Caki2 (cell line): ENCODE measurements around the gene EHD2. TPM values are rescaled to one million over a fixed set of nuclear protein-coding genes. Genes with fewer than 3 reads are reported as not detected.
"Not testable (repeated sequence)": the region's sequence is repeated elsewhere in the genome, so short reads cannot be mapped to it uniquely, and the experiment has no call there.

ENCODE experiments used
- DNase-seq: peaks from one replicate; pipeline ENCODE4 v3.0.0-alpha.2; 2015; ENCODE audit warnings: low read depth
- in situ Hi-C: cut with HindIII; loops from 2 replicates; pipeline ENCODE4 v1.10.0; 2016; ENCODE audit warnings: low sequenced_read_pairs, low pct_unique_long_range_greater_than_20kb, mixed read lengths
- total RNA-seq: library from RNA; depleted of rRNA; stranded (reverse); fragments of >200 nt; shearing (Covaris generic); gene quantifications from 2 replicates; pipeline ENCODE4 v1.2.3, GENCODE V29; 2014; ENCODE audit warnings: low replicate concordance

Gene EHD2
- total RNA-seq, 1 experiment from 2014 or later, result 12.4 TPM

GRCh38 chr19:47704024-47704423 lies 9.2 kb upstream of the EHD2 start:
- in situ Hi-C loops, result no loop called here
- no peak for DNase-seq

DNA sequence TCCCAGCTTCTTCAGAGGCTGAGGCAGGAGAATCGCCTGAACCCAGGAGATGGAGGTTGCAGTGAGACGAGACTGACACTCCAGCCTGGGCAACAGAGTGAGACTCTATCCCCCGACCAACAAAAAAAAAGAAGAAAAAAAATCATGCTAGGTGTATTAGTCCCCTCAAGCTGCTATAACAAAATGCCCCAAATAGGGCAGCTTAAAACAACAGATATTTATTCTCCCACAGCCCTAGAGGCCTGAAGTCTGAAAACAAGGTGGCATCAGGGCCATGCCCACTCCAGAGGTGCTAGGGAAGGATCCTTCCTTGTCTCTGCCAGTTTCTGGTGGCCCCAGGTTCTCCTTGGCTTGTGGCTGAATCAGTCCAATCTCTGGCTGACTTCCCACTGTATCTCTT lies 8.6 kb upstream of the EHD2 start:
- in situ Hi-C loops, result no loop called here
- DNase-seq, result no peak

DNA sequence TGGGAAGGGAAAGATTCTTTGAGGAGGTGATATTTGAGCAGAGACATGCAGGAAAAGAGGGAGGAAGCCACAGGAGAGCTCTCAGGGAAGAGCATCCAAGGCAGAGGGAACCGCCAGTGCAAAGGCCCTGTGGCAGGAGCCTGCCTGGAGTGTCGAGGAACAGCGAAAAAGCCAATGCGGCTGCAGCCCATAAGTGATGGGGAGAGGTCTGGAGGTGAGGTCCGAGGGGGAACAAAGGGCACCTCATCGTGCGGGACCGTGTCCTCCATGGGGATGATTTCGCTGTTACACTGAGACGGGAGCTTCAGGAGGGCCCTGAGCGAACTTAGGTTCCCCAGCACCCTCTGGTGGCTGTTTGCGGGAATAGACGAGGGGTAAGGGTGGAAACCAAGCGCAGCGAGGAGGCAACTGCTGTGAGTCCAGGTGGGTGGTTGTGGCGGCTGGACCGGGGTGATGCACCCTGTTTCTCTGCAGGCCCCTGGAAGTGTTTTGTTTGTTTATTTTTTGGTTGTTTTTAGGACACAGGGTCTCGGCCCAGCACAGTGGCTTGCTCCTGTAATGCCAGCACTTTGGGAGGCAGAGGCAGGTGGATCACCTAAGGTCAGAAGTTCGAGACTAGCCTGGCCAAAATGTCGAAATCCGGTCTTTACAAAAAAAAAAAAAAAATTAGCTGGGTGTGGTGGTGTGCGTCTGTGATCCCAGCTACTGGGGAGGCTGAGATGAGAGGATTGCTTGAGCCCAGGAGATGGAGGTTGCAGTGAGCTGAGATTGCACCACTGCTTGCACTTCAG lies 5.9 kb upstream of the EHD2 start:
- in situ Hi-C loops, result no loop called here
- DNase-seq, result peak; percentile 41

- in situ Hi-C loops, result no loop called here
- no peak for DNase-seq
Measured at GRCh38 chr19:47711652-47712242, 1.5 kb upstream of the EHD2 start.

- in situ Hi-C loops, result no loop called here
- DNase-seq, result peak; percentile 30
Measured at GRCh38 chr19:47714339-47714738, 1.1 kb downstream of the EHD2 start.

DNA sequence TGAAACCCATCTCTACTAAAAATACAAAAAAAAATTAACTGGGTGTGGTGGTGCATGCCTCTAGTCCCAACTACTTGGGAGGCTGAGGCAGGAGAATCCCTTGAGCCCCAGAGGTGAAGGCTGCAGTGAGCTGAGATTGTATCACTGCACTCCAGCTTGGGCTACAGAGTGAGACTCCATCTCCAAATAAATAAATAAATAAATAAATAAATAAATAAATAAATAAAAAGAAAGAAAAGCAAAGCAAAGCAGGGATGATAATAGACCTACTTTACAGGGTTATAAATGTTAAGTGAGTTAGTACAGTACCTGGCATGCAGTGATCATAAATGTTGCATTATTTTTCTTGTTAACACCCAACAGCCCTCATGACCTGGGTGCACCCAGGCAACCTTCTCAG lies 1.6 kb downstream of the EHD2 start:
- in situ Hi-C loops, result not testable (repeated sequence)

DNA sequence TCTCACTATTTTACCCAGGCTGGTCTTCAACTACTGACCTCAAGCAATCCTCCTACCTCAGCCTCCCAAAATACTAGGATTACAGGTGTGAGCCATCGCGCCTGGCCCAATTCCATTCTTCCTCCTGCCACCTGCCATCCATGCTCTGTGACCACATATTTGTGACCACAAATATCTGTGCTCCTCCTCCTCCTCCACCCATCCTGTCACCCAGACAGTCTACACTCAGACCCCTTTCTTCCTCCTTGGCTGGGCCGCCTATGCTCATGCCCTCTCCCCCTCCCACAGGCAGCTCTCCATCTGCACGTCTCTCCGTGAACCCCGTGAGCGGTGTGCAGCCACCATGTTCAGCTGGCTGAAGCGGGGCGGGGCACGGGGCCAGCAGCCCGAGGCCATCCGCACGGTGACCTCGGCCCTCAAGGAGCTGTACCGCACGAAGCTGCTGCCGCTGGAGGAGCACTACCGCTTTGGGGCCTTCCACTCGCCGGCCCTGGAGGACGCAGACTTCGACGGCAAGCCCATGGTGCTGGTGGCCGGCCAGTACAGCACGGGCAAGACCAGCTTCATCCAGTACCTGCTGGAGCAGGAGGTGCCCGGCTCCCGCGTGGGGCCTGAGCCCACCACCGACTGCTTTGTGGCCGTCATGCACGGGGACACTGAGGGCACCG lies 3.2 kb downstream of the EHD2 start:
- no peak for DNase-seq
- in situ Hi-C loops, result no loop called here

More for the DNA sequence above, 1.6 kb downstream of the EHD2 start:
- not testable (repeated sequence) for DNase-seq

GRCh38 chr19:47718415-47719046 lies 5.3 kb downstream of the EHD2 start:
- DNase-seq, in situ Hi-C loops: not testable (repeated sequence)

DNA sequence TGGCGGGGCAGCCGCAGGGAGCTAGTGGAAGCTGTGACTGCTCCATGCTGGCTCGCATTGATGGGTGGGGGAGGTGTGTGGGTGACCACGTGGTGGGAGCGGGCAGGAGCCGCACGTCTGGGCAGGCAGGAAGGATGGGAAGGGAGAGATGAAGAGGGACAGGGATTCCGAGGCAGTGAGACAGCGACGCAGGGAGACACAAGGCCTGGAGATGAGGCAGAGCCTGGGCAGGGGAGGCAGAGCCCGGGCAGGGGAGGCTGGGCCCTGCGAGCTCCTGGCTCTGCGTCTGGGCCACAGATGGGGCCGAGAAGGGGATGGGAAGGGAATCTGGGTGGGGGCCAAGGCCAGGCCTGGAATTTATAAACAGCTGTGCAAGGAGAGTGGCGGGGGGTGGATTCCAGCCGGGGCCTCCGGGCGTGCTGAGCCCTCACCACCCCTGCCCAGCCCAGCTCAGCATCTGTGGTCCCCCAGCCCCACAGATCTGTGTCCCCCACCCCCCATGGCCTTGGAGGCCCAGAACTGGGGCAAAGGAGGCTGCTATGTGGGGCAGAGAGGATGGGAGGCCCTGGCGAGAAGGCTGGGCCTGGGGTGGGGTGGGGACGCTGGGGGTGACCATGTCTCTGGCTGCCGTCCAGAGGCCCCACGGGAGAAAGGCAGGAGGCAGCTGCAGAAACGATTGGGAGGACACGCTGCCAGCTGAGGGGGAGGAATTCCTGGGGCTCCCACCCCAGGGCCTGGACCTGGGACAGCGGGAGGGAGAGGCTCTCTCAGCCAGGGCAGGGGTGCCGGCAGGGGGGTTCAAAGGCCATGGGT lies 6.0 kb downstream of the EHD2 start:
- peak; percentile 64 for DNase-seq
- in situ Hi-C loops, result no loop called here

- in situ Hi-C loops, result no loop called here
- no peak for DNase-seq
Measured at GRCh38 chr19:47720669-47721422, 7.6 kb downstream of the EHD2 start.

DNA sequence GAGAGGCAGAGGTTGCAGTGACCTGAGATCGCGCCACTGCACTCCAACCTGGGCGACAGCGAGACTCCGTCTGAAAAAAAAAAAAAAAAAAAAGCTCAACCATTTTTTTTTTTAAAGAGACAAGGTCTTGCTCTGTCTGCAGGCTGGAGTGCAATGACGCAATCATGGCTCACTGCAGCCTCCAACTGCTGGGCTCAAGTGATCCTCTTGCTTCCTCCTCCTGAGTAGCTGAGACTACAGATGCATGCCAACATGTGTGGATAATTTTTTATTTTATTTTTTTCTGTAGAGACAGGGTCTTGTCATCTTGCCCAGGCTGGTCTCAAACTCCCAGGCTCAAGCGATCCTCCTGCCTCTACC lies 10.3 kb downstream of the EHD2 start:
- peak; percentile 85 for DNase-seq
- in situ Hi-C loops, result no loop called here

- no peak for DNase-seq
- in situ Hi-C loops, result no loop called here
Measured at GRCh38 chr19:47725759-47726401, 12.7 kb downstream of the EHD2 start.

DNA sequence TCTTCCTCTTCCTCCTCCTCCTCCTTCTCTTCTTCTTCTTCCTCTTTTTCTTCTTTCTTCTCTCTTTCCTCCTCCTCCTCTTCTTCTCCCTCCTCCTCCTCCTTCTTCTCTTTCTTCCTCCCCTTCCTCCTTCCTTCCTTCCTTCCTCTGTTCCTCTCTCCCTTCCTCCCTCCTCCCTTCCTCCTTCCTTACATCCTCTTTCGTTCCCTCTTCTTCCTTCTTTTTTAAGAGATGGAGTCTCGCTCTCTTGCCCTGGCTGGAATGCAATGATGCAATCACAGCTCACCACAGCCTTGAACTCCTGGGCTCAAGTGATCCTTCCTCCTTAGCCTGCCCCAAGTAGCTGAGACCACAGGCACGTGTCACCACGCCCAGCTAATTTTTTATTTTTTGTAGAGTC lies 13.2 kb downstream of the EHD2 start:
- DNase-seq, result peak; percentile 44
- in situ Hi-C loops, result no loop called here

DNA sequence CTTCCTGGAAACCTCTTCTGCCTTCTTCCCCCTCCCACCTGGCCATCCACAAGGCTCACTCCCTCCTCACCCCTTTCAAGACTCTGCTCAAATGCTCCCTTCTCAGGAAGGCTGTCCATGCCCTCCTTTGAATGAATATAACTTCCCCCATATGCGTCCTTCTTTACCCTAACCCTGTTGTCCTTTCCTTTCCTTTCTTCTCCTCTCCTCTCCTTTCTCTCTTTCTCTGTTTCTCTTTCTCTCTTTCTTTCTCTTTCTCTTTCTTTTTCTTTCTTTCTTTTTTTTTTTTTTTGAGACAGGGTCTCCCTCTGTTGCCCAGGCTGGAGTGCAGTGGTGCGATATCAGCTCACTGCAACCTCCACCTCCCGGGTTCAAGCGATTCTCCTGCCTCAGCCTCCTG lies 15.1 kb downstream of the EHD2 start:
- in situ Hi-C loops, result not testable (repeated sequence)

DNA sequence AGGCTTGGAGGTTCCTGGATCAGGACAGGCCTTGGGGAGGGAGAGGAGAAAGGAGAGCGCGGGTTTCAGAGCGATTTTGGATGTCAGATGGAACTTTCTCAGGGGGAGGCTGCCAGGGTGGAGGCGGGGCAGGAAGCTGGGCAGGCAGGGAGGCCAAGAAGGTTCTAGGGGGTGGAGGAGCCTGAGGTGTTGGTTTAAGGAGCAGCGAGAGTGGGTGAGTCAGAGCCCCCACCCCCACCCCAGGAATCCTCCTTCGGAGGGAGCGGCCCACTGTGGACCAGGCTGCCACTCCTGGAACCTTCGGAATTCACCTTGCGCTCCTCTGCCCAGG lies 16.2 kb downstream of the EHD2 start:
- in situ Hi-C loops, result no loop called here
- peak; percentile 90 for DNase-seq

More for the DNA sequence above, 15.1 kb downstream of the EHD2 start:
- not testable (repeated sequence) for DNase-seq

DNA sequence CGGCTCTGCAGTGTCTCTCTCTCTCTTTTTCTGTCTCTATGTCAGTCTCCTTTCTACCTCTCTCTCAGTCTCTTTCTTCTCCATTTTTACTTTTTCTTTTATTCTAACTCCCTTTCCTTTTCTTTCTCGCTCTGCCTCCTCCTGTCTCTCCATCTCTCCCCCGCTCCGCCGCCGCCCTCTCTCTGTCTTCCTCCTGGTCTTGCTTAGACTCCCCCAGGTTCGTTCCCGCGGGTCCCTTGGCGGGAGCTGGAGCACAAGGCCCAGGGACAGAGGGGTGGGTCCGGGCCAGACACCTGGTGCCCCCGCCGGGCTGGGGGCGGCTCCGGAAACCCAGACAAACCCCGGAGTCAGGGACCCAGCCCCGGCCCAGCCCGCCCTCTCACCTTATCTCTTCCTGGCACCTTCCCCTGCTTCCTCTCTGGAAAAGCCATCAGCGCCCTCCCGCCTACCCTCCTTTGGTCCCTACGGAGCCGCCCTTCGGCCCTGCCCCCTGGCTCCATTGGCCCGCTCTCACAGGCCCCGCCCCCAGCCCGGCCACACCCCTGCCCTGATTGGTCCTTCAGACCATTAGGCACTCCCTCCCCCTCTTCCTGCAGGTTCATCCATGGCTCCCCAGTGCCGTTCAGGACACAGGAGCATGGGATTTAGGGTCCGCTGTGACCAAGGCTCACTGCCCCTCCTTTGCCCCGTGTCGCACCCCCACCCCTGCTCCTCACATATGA lies 16.7 kb downstream of the EHD2 start:
- in situ Hi-C loops, result no loop called here
- DNase-seq, result peak; percentile 83

- no peak for DNase-seq
- in situ Hi-C loops, result no loop called here
Measured at GRCh38 chr19:47730521-47730889, 17.3 kb downstream of the EHD2 start.
